GM18870 (cell line): ENCODE results near the gene RPS18.

Experiments used
- ATAC-seq: cut with Tn5 transposase; IDR thresholded peaks from one replicate; pipeline ENCODE4 v1.9.1; 2021; ENCODE audit warnings: moderate library complexity; ENCODE audit not compliant: unreplicated experiment

RPS18 gene

GRCh38 chr6:33313709-33314514, 42.0 kb downstream of the RPS18 start, which contains the start of gene TAPBP:
Gene TAPBP, minus strand, starts transcription at chr6:33314078. Its CDS starts 37 bp downstream, at chr6:33314041.
- no peak for ATAC-seq

- no peak for ATAC-seq
Observed at GRCh38 chr6:33314515-33314942, 42.7 kb downstream of the RPS18 start.

- no peak for ATAC-seq
Observed at GRCh38 chr6:33314943-33315792, 43.3 kb downstream of the RPS18 start.

GRCh38 chr6:33315793-33316602, 44.1 kb downstream of the RPS18 start:
- no peak for ATAC-seq

- no peak for ATAC-seq
Observed at GRCh38 chr6:33316603-33317418, 44.9 kb downstream of the RPS18 start.

GRCh38 chr6:33317419-33317668, 45.5 kb downstream of the RPS18 start:
- no peak for ATAC-seq

GRCh38 chr6:33317669-33318425, 46.0 kb downstream of the RPS18 start, which contains the start of gene ZBTB22:
Gene ZBTB22, minus strand, starts transcription at chr6:33317744. Its CDS starts 828 bp downstream, at chr6:33316916.
- peak; percentile 59 for ATAC-seq

- no peak for ATAC-seq
Observed at GRCh38 chr6:33318426-33319073, 46.7 kb downstream of the RPS18 start.

- ATAC-seq = no peak
Observed at GRCh38 chr6:33319939-33320314, 48.1 kb downstream of the RPS18 start.

- no peak for ATAC-seq
Observed at GRCh38 chr6:33320315-33321181, 48.7 kb downstream of the RPS18 start.

GRCh38 chr6:33321227-33321626, 49.4 kb downstream of the RPS18 start:
- ATAC-seq = no peak

GRCh38 chr6:33323623-33323948, 51.7 kb downstream of the RPS18 start:
- ATAC-seq = no peak

GRCh38 chr6:33324125-33324524, 52.2 kb downstream of the RPS18 start:
- no peak for ATAC-seq
